ENCODE data around the gene ST3GAL3.

The ST3GAL3 gene

DNA sequence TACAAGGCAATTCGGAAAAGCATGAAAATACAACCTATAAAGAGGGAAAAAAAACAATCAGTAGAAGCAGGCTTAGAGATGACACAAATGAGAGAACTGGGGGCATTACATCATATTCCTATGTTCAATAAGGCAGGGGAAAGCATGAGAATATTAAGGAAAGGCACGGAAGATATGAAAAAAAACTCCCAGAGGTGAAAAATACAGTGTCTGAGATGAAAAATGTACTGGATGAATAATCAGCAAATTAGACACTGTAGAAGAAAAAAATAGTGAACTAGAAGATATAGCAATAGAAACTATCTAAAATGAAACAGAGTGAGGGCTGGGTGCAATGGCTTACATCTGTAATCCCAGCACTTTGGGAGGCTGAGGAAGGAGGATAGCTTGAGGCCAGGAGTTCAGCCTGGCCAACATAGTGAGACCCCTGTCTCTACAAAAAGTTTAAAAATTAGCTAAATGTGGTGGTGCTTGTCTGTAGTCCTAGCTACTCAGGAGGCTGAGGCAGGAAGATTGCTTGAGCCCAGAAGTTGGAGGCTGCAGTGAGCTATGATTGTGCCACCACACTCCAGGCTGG is 101.8 kb downstream of the ST3GAL3 start:
- no peak for DNase-seq (ENCODE audit: extremely low read depth, low read depth)
- TF ChIP-seq, protein P1, sequence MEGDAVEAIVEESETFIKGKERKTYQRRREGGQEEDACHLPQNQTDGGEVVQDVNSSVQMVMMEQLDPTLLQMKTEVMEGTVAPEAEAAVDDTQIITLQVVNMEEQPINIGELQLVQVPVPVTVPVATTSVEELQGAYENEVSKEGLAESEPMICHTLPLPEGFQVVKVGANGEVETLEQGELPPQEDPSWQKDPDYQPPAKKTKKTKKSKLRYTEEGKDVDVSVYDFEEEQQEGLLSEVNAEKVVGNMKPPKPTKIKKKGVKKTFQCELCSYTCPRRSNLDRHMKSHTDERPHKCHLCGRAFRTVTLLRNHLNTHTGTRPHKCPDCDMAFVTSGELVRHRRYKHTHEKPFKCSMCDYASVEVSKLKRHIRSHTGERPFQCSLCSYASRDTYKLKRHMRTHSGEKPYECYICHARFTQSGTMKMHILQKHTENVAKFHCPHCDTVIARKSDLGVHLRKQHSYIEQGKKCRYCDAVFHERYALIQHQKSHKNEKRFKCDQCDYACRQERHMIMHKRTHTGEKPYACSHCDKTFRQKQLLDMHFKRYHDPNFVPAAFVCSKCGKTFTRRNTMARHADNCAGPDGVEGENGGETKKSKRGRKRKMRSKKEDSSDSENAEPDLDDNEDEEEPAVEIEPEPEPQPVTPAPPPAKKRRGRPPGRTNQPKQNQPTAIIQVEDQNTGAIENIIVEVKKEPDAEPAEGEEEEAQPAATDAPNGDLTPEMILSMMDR (IDR thresholded peaks at IDR 0.05; ENCODE audit: low read depth, low read length) = no peak

DNA sequence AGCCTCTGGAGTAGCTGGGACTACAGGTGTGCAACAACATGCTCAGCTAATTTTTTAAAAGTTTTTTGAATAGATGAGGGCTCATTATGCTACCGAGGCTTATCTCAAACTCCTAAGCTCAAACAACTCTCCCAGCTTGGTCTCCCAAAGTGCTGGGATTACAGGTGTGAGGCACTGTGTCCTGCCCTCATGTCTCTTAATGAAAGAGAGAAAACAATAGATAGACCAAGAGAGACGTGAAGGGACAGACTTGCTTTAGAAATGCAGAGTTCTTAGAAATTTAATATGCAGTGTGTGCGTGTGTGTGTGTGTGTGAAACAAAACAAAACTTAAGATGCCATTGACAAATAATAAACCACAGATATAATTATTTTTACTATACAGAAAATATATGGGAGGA is 105.2 kb downstream of the ST3GAL3 start:
- DNase-seq (ENCODE audit: extremely low read depth, low read depth) = no peak
- TF ChIP-seq, protein P1 (IDR thresholded peaks at IDR 0.05; ENCODE audit: low read depth, low read length) = no peak

DNA sequence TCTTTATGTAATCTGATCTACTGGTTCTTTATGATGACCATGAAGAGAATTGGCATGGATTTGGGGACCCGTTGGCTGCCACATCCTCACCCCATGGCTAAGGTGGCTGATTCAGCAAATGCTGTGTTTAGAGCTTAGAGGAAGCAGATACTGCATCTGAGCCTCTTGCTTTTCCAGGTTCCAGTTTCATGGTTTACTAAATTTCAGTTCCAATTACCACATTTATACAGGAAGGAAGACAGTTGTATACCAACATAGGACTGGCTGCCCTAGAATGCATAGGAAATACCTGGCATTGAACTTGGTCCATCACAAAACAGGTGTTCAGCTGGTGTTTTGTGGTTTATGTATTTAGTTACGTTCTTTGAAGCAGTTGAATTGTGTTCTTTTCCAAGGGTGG is 107.1 kb downstream of the ST3GAL3 start:
- no peak for DNase-seq (ENCODE audit: extremely low read depth, low read depth)
- TF ChIP-seq, protein P1 (IDR thresholded peaks at IDR 0.05; ENCODE audit: low read depth, low read length) = no peak

DNA sequence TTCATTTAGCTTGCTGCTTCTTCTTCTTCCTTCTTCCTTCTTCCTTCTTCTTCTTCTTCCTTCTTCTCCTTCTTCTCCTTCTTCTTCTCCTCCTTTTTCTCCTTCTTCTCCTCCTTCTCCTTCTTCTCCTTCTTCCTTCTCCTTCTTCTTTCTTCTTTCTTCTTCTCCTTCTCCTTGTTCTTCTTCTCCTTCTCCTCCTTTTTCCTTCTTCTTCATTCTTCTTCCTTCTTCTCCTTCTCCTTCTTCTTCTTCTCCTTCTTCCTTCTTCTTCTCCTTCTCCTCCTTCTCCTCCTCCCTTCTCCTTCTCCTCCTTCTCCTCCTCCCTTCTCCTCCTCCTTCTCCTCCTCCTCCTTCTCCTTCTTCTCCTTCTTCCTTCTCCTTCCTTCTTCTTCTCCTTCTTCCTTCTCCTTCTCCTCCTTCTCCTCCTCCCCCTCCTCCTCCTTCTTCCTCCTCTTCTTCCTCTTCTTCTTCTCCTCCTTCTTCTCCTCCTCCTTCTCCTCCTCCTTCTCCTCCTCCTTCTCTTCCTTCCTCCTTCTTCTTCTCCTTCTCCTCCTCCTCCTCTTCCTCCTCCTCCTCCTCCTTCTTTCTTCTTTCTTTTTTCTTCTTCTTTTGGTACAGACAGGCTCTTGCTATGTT is 110.1 kb downstream of the ST3GAL3 start:
- TF ChIP-seq, protein P1 (IDR thresholded peaks at IDR 0.05; ENCODE audit: low read depth, low read length) = no peak
- no peak for DNase-seq (ENCODE audit: extremely low read depth, low read depth)

DNA sequence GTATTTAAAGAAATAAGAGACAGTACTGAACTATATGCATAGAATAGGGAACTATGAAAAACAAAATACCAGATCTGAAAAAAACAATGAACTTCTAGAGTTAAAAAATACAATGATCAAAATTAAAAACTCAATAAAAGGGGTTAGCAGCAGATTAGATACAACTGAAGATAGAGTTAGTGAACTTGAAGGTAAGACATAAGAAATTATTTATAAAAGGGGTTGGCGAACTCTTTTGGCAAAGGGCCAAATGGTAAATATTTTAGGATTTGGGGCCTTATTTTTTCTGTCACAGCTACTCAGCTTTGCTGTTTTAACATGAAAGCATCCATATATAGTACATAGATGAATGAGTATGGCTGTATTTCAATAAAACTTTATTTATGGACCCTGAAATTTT is 111.4 kb downstream of the ST3GAL3 start:
- TF ChIP-seq, protein P1 (IDR thresholded peaks at IDR 0.05; ENCODE audit: low read depth, low read length) = no peak
- DNase-seq (ENCODE audit: extremely low read depth, low read depth) = no peak

DNA sequence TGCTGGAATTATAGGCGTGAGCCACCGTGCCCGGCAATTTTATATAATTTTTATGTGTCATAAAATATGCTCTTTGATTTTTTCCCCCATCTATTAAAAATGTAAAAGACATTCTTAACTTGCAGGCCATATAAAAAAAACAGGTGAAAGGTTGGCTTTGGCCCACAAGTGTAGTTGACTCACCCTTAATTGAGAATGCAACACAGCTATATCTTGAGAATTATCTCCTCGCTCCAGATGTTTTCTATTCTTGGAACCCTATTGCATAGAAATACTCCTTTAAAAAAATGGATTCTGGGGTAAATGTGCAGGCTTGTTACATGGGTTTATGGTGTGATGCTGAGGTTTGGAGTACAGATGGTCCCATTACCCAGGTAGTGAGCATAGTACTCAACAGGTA is 112.0 kb downstream of the ST3GAL3 start:
- DNase-seq (ENCODE audit: extremely low read depth, low read depth) = no peak
- TF ChIP-seq, protein P1 (IDR thresholded peaks at IDR 0.05; ENCODE audit: low read depth, low read length) = no peak

DNA sequence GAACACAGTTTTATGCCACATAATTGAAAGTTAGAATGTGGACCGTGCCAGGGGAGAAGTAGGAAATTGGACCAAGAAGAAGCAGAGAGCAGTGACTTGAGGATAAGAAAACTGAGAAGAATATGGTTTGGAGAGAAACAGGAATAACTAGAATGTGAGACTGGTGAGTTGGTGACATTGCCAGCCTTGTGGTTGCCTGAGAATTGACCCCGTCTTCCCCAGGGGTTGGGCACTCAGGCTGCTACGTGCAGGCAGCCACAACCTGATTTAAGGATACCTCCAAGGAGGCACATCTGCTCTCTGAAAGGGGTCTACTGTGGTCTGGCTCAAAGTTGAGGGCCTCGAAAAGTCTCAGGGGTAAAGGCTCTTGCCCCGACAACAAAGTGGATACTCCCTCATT is 114.1 kb downstream of the ST3GAL3 start:
- DNase-seq (ENCODE audit: extremely low read depth, low read depth) = no peak
- TF ChIP-seq, protein P1 (IDR thresholded peaks at IDR 0.05; ENCODE audit: low read depth, low read length) = no peak

Data from AG09319 (cell line).